Stimulated activated memory B cell treated with anti-CD40 and anti-IgM and Interleukin-4, amounts not matched to agents 10 μg/mL and 1 μg/mL and 100 μg/mL, for 72 hours (primary cell): ENCODE results near the gene TEFM.
"Not testable (repeated sequence)": the region's sequence is repeated elsewhere in the genome, so short reads cannot be mapped to it uniquely, and the experiment has no call there.

Source experiments
- ATAC-seq: fragments of 150-1000 bp; cut with Tn5 transposase; 2 replicates; pipeline ENCODE4 v1.10.0; 2021
- H3K27ac Mint-ChIP-seq: one replicate; pipeline ENCODE4 v1.8.0; 2022; ENCODE audit warnings: mild to moderate bottlenecking, mixed read lengths
- H3K27me3 Mint-ChIP-seq: one replicate; pipeline ENCODE4 v1.8.0; 2022; ENCODE audit warnings: mixed read lengths
- H3K36me3 Mint-ChIP-seq: one replicate; pipeline ENCODE4 v1.8.0; 2022; ENCODE audit warnings: mixed read lengths
- H3K4me1 Mint-ChIP-seq: one replicate; pipeline ENCODE4 v1.8.0; 2022; ENCODE audit warnings: mixed read lengths
- H3K4me3 Mint-ChIP-seq: one replicate; pipeline ENCODE4 v1.8.0; 2022; ENCODE audit warnings: mild to moderate bottlenecking, moderate library complexity, mixed read lengths
- H3K9me3 Mint-ChIP-seq: one replicate; pipeline ENCODE4 v1.8.0; 2022; ENCODE audit warnings: mixed read lengths

TEFM gene

DNA sequence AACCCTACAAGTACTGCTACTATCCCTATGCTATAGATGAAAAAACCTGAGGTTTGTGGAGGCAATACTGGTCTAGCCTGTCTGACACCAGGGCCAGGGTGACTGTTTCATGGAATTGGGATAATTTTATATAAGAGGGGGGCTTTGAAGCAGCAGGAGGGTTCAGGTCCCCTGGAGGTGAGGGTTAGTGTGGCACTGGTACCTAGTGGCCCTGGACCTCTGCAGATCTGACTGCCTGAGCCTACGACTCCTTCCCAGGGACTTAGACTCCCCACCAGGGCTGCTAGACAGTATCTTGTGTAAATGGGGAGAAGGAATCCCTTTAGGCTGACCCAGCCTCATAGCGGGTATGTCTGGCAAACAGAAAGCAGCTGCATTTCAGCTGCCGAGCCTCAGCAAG lies 22.5 kb upstream of the TEFM start:
- peaks cover 18% of the 10 kb centered on the region for H3K4me1 Mint-ChIP-seq
- H3K27ac Mint-ChIP-seq: no peak overlapping the region
- no peaks in the 10 kb centered on the region for H3K27me3 Mint-ChIP-seq
- no peak overlapping the region for H3K4me3 Mint-ChIP-seq
- no peaks in the 10 kb centered on the region for H3K9me3 Mint-ChIP-seq
- no peak for ATAC-seq
- peaks cover 42% of the 10 kb centered on the region for H3K36me3 Mint-ChIP-seq

DNA sequence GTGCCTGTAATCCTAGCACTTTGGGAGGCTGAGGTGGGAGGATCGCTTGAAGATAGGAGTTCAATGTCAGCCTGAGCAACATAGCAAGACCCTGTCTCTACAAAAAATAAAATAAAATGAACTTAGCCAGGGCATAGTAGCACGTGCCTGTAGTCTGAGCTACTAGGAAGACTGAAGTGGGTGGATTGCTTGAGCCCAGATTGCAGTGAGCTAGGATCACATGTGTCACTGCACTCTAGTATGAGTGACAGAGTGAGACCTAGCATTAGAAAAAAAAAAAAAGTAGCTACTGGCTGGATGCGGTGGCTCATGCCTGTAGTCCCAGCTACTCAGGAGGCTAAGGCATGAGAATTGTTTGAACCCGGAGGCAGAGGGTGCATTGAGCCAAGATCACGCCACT lies 21.7 kb upstream of the TEFM start:
- no peaks in the 10 kb centered on the region for H3K9me3 Mint-ChIP-seq
- no peak for ATAC-seq
- no peak overlapping the region for H3K27ac Mint-ChIP-seq
- peaks cover 44% of the 10 kb centered on the region for H3K36me3 Mint-ChIP-seq
- H3K27me3 Mint-ChIP-seq: no peaks in the 10 kb centered on the region
- H3K4me3 Mint-ChIP-seq: no peak overlapping the region
- peaks cover 23% of the 10 kb centered on the region for H3K4me1 Mint-ChIP-seq

DNA sequence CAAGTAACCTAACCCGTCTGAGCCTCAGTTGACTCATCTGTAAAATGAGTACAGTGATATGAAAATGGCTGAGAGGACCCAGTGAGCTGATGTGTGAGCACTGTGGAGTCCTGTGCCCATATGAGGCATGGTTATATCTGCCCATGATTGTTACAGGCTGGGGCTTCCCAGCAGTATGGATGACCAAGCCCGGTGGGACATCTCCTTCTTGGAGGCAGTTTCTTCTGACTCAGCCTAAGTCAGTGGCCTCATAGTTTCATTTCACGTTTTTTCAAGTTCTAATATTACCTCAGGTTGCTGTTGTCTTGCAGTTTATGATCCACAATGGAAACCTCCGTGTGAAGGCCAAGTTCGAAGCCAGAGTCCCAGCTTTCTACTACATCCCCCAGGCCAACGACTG lies 20.5 kb upstream of the TEFM start:
- H3K27ac Mint-ChIP-seq: peak overlapping the region; percentile 47
- no peak for ATAC-seq
- no peaks in the 10 kb centered on the region for H3K9me3 Mint-ChIP-seq
- H3K36me3 Mint-ChIP-seq: peaks cover 40% of the 10 kb centered on the region
- H3K4me1 Mint-ChIP-seq: peaks cover 29% of the 10 kb centered on the region
- no peaks in the 10 kb centered on the region for H3K27me3 Mint-ChIP-seq
- H3K4me3 Mint-ChIP-seq: no peak overlapping the region

GRCh38 chr17:30924341-30924740 lies 18.3 kb upstream of the TEFM start:
- Mint-ChIP-seq H3K4me1 (peaks cover 44% of the 10 kb centered on the region), H3K27ac (no peak overlapping the region), H3K9me3 (no peaks in the 10 kb centered on the region), H3K4me3 (no peak overlapping the region), H3K36me3 (peaks cover 22% of the 10 kb centered on the region), H3K27me3 (no peaks in the 10 kb centered on the region)
- ATAC-seq: no peak

DNA sequence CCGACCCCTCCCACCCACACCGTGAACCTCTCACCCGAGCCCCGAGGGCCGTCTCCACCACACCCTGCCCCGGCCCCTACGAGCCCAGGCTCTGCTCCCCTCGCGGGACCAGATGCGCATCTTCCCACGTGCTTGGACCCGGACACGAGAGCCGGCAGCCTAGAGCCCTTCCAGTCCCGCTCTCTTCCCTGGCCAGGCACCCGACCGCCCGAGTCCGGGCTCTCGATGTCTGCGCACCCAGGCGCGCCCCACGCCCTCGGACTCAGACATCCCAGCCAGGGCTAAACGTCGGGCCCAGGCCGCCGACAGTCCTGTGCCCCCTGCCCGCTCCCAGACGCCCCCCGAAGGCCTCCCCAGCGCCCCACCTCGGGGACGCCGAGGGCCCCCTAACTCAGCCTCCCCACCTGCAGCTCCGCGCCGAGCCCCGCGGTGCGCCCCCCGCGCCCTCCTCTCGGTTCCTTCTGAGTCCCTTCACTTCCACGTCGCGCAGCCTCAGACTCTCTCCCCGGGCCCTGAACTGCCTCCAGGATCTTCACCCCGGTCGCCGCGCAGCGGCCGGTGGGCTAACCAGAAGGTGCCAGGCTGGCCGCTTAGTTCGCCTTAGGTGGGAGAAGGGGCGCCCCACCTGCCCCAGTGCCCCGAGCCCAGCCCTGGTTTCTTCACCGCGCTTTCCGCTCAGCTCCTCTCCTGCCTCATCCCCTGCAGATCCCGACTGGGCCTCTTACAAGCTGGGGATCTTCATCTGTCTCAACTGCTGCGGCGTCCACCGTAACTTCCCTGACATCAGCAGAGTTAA lies 16.4 kb upstream of the TEFM start:
- H3K36me3 Mint-ChIP-seq: peaks cover 19% of the 10 kb centered on the region

DNA sequence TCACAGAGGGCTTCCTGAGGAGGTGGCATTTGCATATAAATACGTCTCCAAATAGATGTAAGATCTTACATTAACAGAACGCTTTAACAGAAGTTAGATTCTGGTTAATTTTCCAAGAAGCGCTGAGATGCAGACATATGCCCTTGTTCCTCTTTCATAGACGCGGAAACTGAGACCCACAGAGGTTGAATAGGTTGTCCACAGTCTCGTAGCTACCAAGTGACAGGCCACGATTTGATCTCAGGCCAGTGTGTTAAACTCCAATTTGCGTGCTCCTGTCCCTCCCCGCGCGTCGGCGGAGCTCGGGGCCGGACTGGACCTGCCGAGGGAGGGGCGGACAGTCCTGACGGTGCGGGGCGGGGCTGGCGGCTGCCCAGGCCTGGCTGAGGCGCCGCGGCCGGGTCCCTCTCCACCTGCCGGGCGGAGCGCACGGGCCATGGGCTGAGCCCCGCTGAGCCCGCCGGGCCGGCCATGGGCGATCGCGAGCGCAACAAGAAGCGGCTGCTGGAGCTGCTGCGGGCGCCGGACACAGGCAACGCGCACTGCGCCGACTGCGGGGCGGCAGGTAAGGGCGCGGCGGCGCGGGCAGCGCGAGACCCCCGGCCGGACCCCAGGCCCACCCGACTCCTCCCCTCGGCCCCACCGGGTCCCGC lies 15.6 kb upstream of the TEFM start, which contains the start of gene ADAP2:
ADAP2 (plus strand) TSS at position 402 of the 653 bp plus-strand sequence; CDS start at position 472, 70 bp downstream.
- Mint-ChIP-seq H3K27me3 (no peaks in the 10 kb centered on the region), H3K4me1 (peaks cover 37% of the 10 kb centered on the region), H3K27ac (peak within 1 kb of the TSS; percentile 84), H3K36me3 (peaks cover 13% of the 10 kb centered on the region), H3K9me3 (no peaks in the 10 kb centered on the region), H3K4me3 (peak within 1 kb of the TSS; percentile 94)
- ATAC-seq: peak; percentile 89

More for the DNA sequence above, 16.4 kb upstream of the TEFM start:
- Mint-ChIP-seq H3K4me1 (peaks cover 44% of the 10 kb centered on the region), H3K27me3 (no peaks in the 10 kb centered on the region), H3K27ac (peak overlapping the region; percentile 84), H3K9me3 (no peaks in the 10 kb centered on the region), H3K4me3 (peak overlapping the region; percentile 89)
- ATAC-seq: peak; percentile 71

DNA sequence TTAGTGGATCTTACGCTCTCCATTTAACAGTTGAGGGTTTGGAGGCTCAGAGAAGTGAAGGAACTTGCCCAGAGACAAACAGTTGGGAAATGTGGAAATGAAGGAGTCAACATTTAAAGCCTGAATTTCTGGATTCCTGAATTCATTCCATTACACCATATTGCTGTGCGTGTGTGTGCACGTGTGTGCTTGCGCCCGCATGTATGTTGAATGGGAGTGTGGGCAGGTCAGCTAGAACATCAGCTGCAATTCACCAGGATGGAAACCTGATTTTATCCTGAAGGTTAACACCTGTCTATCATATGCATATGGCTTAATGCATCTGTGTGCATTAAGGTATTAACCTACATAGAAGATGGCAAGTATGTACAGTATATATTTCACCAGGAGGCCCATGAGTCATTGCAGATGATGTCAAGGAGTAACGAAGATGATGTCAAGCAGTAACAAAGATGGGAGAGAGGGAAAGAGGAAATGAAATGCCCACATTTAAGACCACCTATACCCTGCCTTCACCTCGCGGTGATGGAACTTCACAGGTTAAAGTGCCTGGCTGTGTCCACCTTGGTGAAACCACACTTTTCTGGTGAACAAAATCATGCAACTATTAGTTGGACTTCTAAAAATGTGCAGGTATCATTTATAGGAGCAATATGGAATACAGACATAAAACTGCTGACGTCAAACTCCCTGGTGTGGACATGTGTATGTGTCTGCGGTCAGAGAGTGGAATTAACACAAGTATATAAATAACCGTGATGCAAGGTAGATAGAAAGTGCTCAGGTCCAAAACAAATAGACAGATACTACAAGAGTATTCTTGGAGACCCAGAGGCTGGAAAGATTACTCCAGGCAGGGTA lies 14.9 kb upstream of the TEFM start:
- Mint-ChIP-seq H3K27ac (peak overlapping the region; percentile 84), H3K9me3 (no peaks in the 10 kb centered on the region)
- peak; percentile 14 for ATAC-seq

GRCh38 chr17:30920282-30920681 lies 14.2 kb upstream of the TEFM start:
- Mint-ChIP-seq H3K36me3 (peaks cover 5% of the 10 kb centered on the region), H3K27me3 (no peaks in the 10 kb centered on the region), H3K27ac (peak overlapping the region; percentile 84), H3K4me3 (no peak overlapping the region), H3K4me1 (peaks cover 27% of the 10 kb centered on the region), H3K9me3 (no peaks in the 10 kb centered on the region)
- no peak for ATAC-seq

More for the DNA sequence above, 14.9 kb upstream of the TEFM start:
- no peaks in the 10 kb centered on the region for H3K27me3 Mint-ChIP-seq
- peak overlapping the region; percentile 94 for H3K4me3 Mint-ChIP-seq
- peaks cover 31% of the 10 kb centered on the region for H3K4me1 Mint-ChIP-seq
- peaks cover 6% of the 10 kb centered on the region for H3K36me3 Mint-ChIP-seq

DNA sequence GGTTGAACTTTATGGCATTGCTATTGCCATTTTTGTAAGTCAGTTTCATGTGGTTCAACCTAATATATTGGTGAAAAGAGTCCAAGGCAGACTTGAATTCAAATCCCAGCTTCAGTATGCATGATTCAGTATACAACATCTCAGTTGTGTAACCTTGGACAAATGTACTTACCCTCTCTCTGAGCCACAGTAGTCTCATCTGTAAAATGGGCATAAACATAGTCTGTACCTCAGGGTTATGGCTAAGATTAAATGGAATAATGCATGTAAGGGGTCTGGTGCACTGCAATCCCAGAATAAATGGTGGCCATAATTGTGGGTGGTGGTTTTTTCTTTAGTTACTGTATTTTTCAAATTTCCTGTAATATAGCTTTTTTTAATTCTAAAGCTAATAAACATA lies 11.0 kb upstream of the TEFM start:
- H3K4me1 Mint-ChIP-seq: peaks cover 16% of the 10 kb centered on the region
- no peaks in the 10 kb centered on the region for H3K27me3 Mint-ChIP-seq
- H3K36me3 Mint-ChIP-seq: no peaks in the 10 kb centered on the region
- H3K4me3 Mint-ChIP-seq: no peak overlapping the region
- no peak for ATAC-seq
- H3K9me3 Mint-ChIP-seq: no peaks in the 10 kb centered on the region
- H3K27ac Mint-ChIP-seq: no peak overlapping the region

- Mint-ChIP-seq H3K27me3 (no peaks in the 10 kb centered on the region), H3K36me3 (no peaks in the 10 kb centered on the region), H3K9me3 (no peaks in the 10 kb centered on the region), H3K4me1 (peaks cover 9% of the 10 kb centered on the region), H3K4me3 (no peak overlapping the region), H3K27ac (no peak overlapping the region)
- ATAC-seq: no peak
These were observed 10.0 kb upstream of the TEFM start for GRCh38 chr17:30915833-30916611.

- Mint-ChIP-seq H3K9me3 (no peaks in the 10 kb centered on the region), H3K36me3 (no peaks in the 10 kb centered on the region), H3K4me1 (peaks cover 3% of the 10 kb centered on the region), H3K27ac (no peak overlapping the region), H3K27me3 (no peaks in the 10 kb centered on the region), H3K4me3 (no peak overlapping the region)
- no peak for ATAC-seq
These were observed 7.9 kb upstream of the TEFM start for GRCh38 chr17:30913955-30914354.

DNA sequence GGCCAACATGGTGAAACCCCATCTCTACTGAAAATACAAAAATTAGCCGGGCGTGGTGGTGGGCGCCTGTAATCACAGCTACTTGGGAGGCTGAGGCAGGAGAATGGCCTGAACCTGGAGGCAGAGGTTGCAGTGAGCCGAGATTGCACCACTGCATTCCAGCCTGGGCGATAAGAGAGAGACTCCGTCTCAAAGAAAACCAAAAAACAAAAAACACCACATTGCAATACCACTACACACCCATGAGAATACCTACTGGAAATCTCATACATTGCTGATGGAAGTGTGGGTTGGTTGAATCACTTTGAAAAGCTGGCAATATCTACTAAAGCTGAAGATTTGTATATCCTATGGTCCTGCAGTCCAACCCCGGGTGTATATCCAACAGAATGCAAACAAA lies 4.1 kb upstream of the TEFM start:
- ATAC-seq, H3K4me3 Mint-ChIP-seq, H3K27ac Mint-ChIP-seq, H3K36me3 Mint-ChIP-seq, H3K27me3 Mint-ChIP-seq, H3K9me3 Mint-ChIP-seq: not testable (repeated sequence)
- peaks cover 24% of the 10 kb centered on the region for H3K4me1 Mint-ChIP-seq

GRCh38 chr17:30908717-30909420 lies 2.8 kb upstream of the TEFM start:
- Mint-ChIP-seq H3K27me3 (no peaks in the 10 kb centered on the region), H3K27ac (no peak overlapping the region), H3K4me3 (no peak overlapping the region), H3K9me3 (no peaks in the 10 kb centered on the region), H3K4me1 (peaks cover 26% of the 10 kb centered on the region), H3K36me3 (peaks cover 5% of the 10 kb centered on the region)
- ATAC-seq: peak; percentile 32

GRCh38 chr17:30905742-30906100 lies 317 bp downstream of the TEFM start:
- H3K4me3 Mint-ChIP-seq: peak overlapping the region; percentile 92
- peaks cover 24% of the 10 kb centered on the region for H3K36me3 Mint-ChIP-seq
- ATAC-seq: peak; percentile 42
- peaks cover 47% of the 10 kb centered on the region for H3K4me1 Mint-ChIP-seq
- no peaks in the 10 kb centered on the region for H3K9me3 Mint-ChIP-seq
- H3K27me3 Mint-ChIP-seq: no peaks in the 10 kb centered on the region
- peak overlapping the region; percentile 94 for H3K27ac Mint-ChIP-seq
